ENCODE measurements around the gene ELOVL6. TPM values are rescaled to one million over a fixed set of nuclear protein-coding genes. Genes with fewer than 3 reads are reported as not detected.
"Not testable (repeated sequence)": the region's sequence is repeated elsewhere in the genome, so short reads cannot be mapped to it uniquely, and the experiment has no call there.

The ELOVL6 gene
- total RNA-seq, 2 donors from 2014 or later = 6.1 to 6.8 TPM

DNA sequence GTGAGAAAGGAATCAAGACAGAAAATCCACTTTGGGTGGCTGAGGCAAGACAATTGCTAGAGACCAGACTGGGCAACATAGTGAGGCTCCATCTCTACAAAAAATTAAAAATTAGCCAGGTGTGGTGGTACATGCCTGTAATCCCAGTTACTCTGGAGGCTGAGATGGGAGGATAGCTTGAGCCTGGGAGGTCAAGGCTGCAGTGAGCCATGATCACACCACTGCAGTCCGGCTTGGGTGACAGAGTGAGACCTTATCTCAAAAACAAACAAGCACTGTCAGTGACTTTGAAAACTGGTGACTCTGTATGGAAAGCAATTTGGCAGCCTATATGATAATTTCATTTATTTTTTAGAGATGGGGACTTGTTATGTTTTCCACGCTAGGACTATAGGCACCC is 2.3 kb upstream of the ELOVL6 start:
- intact Hi-C loops (cut with DNase I) = loop anchor here in 1 of 2 donors (10.0 kb wide), 1 partner anchor 146 kb away; no protein-coding TSS in a partner anchor
- DNase-seq (ENCODE audit: low spot score) = no peak

DNA sequence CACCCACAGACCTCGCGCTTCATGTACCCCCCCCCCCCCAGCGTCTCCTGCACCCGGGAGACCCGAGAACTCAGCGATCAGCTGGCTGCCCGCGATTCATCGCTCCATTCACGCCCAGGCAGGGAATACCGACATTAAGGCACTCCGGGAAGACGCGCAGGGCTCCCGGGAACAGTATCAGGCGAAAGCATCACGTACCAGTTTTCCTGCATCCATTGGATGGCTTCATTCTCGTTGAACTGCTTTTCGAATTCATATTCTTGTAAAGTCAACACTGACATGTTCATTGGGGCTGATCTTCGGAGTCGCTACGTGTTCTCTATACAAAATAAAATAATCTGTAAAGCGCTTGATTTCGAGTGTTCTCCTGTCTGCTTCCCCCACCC is 373 bp downstream of the ELOVL6 start:
- no peak for DNase-seq (ENCODE audit: low spot score)
- intact Hi-C loops (cut with DNase I) = no loop called here

DNA sequence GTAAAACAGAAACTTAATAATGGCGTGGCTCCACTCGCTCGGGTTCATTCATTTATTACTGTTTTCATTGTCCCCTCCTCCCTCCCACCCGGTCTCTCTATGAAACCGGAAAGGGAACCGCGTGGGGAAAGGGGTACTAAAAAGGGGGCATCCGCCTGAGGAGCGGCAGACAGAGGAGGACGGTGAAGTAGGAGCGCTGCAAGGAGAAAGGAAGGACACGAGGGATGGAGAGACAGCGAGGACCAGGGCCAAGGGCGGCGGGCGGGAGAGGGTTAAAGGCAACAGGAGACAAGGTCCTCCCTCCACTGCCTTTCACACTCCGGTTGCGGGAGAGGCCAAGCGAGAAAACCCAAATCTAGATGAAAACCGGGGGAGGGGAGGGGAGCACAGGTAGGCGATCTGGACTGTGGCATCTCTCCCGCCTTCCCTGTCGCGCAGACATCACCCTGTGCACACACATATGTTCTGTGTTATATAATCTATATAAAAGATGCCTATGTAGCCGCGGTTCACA is 829 bp downstream of the ELOVL6 start:
- peak; percentile 84 for DNase-seq (ENCODE audit: low spot score)
- intact Hi-C loops (cut with DNase I) = no loop called here

DNA sequence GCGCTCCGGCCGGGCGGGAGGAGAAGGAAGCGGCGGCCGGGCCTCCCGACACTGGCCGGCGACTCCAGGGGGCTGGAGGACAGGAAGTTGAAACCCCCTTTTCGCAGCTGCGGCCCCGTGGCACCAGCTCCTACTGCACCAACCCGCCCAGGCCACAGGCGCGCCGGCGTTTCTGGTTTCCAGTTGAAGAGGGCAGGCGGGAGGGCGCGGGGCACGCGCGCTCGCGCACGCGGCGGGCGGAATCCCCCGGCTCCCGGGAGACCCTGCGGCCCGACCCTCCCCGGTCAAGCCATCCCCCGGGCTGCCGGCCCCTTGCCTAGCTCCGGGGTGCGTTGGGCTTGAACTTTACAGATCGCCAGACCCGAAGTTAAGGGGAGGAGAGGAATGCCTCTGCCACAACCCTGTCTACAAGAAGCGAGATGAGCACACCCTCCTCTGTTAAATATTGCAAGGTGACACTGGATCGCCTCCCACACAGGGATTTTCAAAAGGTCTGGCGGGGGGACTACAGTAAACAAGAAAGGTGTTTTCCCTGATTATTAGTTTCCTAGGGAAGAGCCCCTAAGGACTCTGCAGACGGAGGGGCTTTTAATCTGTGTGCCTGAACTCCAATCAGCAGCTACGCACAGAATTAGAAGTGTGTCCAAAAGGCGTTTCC is 1.4 kb downstream of the ELOVL6 start:
- intact Hi-C loops (cut with DNase I) = no loop called here
- peak; percentile 87 for DNase-seq (ENCODE audit: low spot score)

DNA sequence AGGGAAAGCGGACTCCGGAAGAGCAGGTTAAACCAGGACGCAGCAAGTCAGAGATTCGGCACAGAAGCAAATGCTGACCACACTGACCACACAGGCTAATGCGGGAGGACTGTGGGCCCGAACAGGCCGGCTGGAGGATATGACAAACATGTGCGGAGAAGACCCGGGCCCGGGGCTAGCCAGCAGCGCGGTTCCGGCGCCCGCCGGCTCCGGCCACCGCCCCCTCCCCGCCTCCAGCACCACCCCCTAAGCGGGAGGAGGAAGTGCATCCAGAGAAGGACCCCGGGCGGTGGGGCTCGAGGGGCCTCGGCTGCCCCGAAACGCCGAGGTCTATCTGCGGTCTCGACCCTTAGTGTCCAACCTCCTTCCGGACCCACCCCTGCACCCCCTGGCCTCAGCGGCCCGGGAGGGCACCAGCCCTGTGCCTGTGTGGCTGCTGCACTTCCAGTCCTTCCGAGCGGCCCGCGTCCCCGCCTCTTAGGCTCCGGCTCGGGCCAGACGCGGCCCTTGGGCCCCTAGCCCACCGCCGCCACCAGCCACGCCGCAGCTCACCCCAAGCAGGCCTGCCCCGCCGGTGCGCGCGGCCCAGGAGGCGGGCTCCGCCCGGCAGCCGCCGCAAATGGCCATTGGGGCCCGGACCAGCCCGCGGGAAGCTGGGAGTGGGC is 2.1 kb downstream of the ELOVL6 start:
- intact Hi-C loops (cut with DNase I) = no loop called here
- DNase-seq (ENCODE audit: low spot score) = peak; percentile 86

DNA sequence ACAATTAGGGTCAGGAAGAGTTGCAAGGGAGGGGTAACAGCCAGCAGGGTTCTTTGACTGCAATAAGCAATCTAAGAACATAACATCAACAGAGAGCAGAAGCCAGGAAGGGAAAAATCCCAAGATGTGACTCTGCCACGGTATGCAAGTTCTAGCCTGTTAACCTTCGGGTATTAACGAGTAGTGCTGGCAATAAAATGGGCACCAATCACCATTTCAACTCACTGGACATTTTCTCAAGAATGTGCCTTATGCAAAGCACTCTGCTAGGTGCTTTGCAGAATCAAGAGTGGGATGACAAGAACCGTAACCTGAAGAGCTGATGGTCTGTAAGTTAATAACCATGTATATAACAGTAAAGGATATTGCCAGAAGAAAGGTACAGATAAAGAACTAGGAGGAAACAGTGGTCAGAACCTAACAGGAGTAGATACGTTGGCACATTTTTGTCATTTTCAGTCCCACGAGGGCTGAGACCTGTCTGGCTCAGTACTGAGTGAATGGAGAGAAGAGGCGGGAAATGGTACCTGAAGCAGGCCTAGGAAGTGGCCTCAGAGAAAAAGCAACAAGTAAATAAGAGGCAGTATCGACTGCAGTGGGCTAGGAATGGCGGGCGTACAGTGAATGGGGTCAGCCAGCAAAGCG is 2.7 kb downstream of the ELOVL6 start:
- intact Hi-C loops (cut with DNase I) = no loop called here

DNA sequence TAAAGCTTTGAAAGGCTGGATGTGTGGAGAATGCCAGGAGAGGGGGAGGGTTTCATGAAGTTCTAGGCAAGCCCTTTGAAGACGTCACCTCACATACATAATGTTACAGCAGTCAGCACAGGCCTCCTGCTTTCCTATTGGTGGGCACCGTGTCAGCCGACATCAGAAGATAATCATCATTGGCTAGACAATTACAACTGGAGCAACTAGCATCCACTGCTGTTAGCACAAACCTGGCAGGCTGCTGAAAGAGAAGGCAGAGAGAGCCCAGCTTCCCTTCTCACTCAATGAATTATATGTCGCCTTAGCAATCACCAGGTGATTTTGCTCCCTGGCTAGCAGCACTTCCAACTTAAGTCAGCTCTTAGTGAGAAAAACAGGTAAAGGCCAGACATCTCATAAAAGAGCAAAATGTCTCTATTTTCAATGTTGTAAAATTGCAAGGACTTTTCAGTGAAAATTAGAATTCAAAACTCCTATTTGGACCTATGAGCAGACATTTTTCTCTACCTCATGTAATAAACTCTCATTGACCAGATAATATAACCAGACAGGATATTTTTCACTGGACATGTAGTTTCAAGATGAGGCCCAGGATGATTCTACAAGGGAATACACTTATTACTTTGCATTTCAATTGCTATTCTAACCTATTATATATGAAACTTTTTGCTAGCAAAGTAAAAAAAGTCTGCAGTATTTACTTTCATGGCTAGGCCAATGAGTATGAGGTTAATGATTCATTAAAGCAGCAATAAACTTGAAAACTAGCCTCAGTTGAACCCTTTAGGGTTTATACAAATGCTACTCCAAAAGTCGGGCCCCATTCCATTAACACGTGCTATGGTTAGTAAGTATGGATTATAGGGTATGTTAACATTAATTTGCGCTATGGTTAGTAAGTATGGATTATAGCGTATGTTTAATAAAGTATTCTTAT is 4.3 kb downstream of the ELOVL6 start:
- intact Hi-C loops (cut with DNase I) = no loop called here
- no peak for DNase-seq (ENCODE audit: low spot score)

More for the DNA sequence above, 2.7 kb downstream of the ELOVL6 start:
- no peak for DNase-seq (ENCODE audit: low spot score)

DNA sequence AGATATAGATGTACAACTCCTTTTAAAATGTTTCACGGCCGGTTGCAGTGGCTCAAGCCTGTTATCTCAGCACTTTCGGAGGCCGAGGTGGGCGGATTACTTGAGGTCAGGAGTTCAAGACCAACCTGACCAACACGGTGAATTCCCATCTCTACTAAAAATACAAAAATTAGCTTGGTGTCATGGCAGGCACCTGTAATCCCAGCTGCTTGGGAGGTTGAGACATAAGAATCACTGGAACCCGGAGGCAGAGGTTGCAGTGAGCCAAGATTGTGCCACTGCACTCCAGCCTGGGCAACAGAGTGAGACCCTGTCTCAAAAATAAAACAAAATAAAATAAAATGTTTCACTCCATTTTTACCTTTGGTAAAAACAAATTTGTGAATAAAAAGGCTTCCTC is 5.1 kb downstream of the ELOVL6 start:
- DNase-seq (ENCODE audit: low spot score); intact Hi-C loops (cut with DNase I): not testable (repeated sequence)

DNA sequence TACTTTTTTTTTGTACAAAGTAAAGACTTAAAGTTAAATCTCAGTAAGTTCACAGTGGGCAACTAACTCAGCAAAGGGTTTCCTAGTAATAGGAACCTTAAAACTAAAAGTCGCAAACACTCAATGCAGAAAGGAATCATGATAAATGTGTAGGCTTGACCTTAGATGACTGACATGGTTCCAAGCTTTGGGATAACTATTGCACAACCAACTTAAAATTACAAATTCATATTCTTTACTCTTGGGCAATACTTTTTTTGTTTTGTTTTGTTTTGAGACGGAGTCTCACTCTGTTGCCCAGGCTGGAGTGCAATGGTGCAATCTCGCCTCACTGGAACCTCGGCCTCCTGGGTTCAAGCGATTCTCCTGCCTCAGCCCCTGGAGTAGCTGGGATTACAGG is 8.2 kb downstream of the ELOVL6 start:
- DNase-seq (ENCODE audit: low spot score) = no peak
- intact Hi-C loops (cut with DNase I) = no loop called here

DNA sequence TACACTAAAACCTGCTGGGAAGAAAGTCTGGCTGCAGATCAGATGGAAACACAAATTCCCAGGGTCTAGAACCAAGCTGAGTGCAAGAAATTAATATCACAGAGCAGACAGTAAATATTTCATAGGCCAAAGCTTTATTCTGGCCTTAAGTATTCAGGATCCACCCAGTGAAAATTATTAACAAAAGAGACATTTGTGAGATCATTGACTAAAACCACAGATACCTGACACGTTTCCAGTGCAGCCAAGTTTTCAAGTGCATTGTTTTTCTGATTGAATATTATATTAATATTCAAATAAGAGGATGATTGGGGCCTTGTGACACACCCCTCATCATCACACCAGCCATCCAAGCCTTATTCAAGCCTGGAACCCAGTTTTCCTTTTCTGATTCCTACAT is 10.3 kb downstream of the ELOVL6 start:
- DNase-seq (ENCODE audit: low spot score) = no peak
- intact Hi-C loops (cut with DNase I) = no loop called here

DNA sequence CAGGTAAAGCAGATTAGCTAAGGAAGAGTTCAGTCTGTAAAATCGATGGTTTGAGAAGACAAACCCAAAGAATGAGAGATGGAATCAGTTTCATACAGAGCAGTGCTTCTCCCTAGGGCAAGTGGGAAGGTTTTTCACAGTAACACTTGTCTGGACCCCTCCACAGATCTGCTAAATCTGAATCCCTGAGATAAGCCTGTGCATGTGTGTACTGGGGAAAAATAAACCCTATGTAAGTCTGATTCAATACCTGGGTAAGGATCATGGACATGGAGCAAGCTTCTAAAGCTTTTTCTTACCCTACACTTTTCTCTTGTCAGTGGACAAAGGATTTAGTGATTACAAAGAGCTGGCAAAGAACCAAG is 13.6 kb downstream of the ELOVL6 start:
- DNase-seq (ENCODE audit: low spot score) = no peak
- intact Hi-C loops (cut with DNase I) = no loop called here

DNA sequence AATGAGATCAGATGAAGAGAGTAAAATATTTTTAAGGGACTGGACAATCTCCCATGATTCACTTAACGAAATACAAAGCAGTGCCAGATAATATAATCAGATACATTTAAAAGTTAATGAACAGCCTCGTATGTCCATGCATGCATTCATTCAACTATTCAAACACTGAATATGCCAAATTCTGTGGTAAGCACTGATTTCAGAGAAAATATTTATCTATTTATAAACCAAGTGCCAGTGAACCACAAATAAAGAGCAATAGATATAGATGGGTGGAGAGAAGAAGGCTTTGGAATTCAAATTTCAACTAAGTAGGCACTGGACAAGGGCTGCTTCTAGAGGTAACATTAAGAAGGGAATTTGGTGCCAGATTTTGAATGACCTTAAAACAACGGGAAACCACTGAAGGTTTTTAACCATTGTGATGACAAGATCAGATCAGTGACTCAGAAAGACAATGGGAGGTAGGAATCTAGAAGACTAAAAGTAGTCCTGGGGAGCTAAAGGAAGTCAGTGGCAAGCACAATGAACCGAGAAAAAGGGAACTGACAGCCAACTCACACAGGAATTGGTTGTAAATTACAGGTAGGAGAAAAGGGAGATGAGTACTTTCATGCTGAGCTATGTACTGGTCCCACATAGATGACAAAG is 14.2 kb downstream of the ELOVL6 start:
- intact Hi-C loops (cut with DNase I) = no loop called here
- no peak for DNase-seq (ENCODE audit: low spot score)

DNA sequence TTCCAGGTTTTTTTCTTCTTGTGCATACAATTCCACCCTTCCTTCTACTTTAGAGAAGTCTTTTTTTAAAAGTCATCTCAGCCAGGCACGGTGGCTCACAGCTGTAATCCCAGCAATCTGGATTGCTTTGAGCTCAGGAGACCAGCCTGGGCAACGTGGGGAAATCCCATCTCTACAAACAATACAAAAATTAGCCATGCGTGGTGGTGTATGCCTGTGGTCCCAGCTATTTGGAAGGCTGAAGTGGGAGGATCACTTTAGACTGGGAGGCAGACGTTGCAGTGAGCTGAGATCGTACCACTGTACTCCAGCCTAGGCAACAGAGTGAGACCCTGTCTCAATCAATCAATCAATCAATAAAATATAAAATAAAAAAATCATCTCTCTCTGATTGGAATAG is 14.8 kb downstream of the ELOVL6 start:
- no peak for DNase-seq (ENCODE audit: low spot score)
- intact Hi-C loops (cut with DNase I) = no loop called here

DNA sequence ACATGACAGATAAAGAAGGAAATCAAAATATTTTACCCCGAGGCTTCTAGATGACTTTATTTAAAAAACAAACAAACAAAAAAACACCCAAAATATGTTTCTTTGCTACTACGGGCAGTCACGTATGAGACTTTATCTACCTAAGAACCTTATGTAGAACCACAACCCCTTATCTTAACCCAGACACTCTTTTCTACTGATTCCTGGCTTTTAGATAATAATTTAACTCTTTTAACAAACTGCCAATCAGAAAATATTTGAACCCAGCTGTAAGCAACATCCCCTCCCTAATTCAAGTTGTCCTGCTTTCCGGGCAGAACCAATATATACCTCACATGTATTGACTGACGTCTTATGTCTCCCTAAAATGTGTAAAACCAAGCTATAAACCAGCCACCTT is 15.4 kb downstream of the ELOVL6 start:
- no peak for DNase-seq (ENCODE audit: low spot score)
- intact Hi-C loops (cut with DNase I) = no loop called here

DNA sequence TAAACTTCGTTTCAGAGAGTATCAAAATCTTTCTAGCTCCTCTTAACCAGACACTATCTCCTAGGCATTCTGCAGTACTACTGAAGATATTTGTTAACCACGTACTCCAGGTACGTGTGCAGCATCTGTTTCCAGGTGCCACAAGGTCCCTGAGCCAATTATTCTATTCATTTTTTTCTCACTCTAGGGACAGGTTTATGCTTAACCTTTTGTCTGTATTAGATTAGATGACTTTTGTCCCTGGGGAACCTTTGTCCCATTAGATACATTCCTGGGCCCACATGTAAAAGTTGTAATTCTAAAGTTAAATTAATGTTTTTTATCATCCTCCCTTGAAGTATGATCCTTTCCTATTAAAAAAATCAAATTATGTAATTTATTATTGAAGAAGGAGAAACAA is 16.5 kb downstream of the ELOVL6 start:
- no peak for DNase-seq (ENCODE audit: low spot score)
- intact Hi-C loops (cut with DNase I) = no loop called here

DNA sequence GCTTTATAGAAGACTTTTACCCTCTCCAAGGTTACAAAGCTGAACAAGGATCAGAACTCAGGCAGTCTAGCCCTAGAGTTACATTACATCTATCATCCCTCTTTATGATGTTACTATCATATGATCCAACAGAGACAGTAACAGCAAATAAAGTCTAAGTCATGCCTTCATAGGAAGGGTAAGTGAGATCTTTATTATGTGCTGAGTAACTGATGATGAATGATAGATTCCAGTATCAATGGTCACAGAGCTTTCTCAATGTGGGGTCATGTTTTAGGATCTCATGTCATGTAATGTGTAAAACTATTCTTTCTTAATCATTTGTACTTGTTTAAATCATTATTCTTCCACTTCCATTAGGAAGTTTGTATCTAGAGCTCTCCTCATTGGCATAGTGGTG is 22.8 kb downstream of the ELOVL6 start:
- intact Hi-C loops (cut with DNase I) = no loop called here
- DNase-seq (ENCODE audit: low spot score) = no peak

DNA sequence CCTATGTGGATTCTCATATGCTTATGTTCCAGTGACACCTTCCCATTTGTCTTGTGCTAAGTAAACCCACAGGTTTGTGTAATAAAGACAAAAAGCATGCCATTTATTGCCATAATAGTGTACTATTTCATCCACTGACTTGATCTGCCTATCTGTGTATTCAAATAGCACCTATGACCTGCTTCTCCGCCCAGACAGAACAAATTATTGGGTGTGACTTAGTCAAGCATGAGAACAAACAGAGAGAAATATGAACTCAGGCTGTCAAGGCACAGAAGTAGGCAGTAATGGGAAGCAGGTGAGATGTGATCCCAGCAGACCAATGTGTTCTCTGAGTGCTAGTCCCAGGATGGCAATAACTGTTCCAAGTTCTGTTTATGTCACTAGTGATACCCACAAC is 25.4 kb downstream of the ELOVL6 start:
- no peak for DNase-seq (ENCODE audit: low spot score)
- intact Hi-C loops (cut with DNase I) = no loop called here

DNA sequence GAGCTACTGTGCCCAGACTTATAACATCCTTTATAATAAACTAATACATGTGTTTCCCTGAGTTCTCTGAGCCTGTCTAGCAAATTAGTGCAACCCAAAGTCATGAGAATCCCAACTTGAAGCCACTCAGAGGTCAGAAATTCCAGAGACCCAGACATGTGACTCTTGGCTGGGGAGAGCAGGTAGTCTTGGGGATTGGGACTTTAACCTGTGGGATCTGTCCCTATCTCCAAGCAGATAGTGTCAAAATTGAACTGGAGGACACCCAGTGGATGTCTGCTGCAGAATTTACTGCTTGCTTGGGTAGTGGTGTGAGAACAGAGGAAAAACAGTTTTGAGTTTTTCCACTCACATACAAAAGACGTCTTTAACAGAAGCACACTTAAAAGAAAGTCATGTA is 26.4 kb downstream of the ELOVL6 start:
- intact Hi-C loops (cut with DNase I) = no loop called here
- no peak for DNase-seq (ENCODE audit: low spot score)

DNA sequence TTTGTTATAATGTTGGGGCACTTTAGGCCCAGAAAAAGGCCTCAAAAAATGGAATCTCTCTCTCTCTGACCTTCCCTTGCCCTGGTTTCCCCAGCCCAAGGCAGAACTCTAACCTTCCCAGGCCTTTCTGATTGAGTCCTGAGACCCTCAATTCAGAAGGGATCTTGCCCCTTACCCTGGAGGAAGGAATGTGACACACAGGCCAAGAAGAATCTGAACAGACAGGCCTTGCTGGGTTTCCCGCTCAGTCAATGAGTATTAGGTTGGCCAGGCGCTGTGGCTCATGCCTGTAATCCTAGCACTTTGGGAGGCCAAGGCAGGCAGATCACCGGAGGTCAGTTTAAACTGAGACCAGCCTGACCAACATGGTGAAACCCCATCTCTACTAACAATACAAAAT is 27.6 kb downstream of the ELOVL6 start:
- DNase-seq (ENCODE audit: low spot score) = no peak
- intact Hi-C loops (cut with DNase I) = no loop called here
